H9 (cell line): ENCODE results near the gene PLXNA2. TPM values are rescaled to one million over a fixed set of nuclear protein-coding genes. Genes with fewer than 3 reads are reported as not detected.

Experiments used
- DNase-seq: peaks from one replicate; pipeline ENCODE4 v3.0.0-alpha.2; 2017
- H2AFZ ChIP-seq: one replicate; pipeline ENCODE4 v1.6.1; 2013; ENCODE audit warnings: mild to moderate bottlenecking, low read length, control low read depth, moderate library complexity
- H2AK5ac ChIP-seq: 2 replicates; pipeline ENCODE4 v1.6.1; 2013; ENCODE audit warnings: low read length, control low read depth, mixed read lengths; ENCODE audit not compliant: insufficient read length
- H2BK120ac ChIP-seq: one replicate; pipeline ENCODE4 v1.6.1; 2013; ENCODE audit warnings: low read depth, mild to moderate bottlenecking, low read length, control low read depth, inconsistent platforms; ENCODE audit not compliant: poor library complexity, severe bottlenecking
- H2BK12ac ChIP-seq: 2 replicates; pipeline ENCODE4 v1.6.1; 2013; ENCODE audit warnings: low read length, control low read depth, mixed read lengths, low read depth; ENCODE audit not compliant: insufficient read length
- H2BK15ac ChIP-seq: 2 replicates; pipeline ENCODE4 v1.6.1; 2013; ENCODE audit warnings: low read depth, low read length, control low read depth
- H2BK20ac ChIP-seq: one replicate; pipeline ENCODE4 v1.6.1; 2013; ENCODE audit warnings: low read depth, mild to moderate bottlenecking, low read length, control low read depth, inconsistent platforms; ENCODE audit not compliant: poor library complexity, severe bottlenecking
- H2BK5ac ChIP-seq: 2 replicates; pipeline ENCODE4 v1.6.1; 2013; ENCODE audit warnings: low read length, control low read depth, mixed read lengths; ENCODE audit not compliant: insufficient read length
- H3K14ac ChIP-seq: 2 replicates; pipeline ENCODE4 v1.6.1; 2013; ENCODE audit warnings: low read length, control low read depth; ENCODE audit not compliant: insufficient read depth
- H3K18ac ChIP-seq: 2 replicates; pipeline ENCODE4 v1.6.1; 2013; ENCODE audit warnings: low read depth, mild to moderate bottlenecking, mixed read lengths, low read length, control low read depth; ENCODE audit not compliant: insufficient read length
- H3K23ac ChIP-seq: 2 replicates; pipeline ENCODE4 v1.6.1; 2013; ENCODE audit warnings: low read length, control low read depth, mixed read lengths, low read depth; ENCODE audit not compliant: insufficient read length
- H3K23me2 ChIP-seq: 2 replicates; pipeline ENCODE4 v1.6.1; 2013; ENCODE audit warnings: low read depth, mild to moderate bottlenecking, mixed read lengths, low read length, control low read depth; ENCODE audit not compliant: insufficient read length, poor library complexity, severe bottlenecking
- H3K27ac ChIP-seq: 2 replicates; pipeline ENCODE4 v1.5.1; 2013; ENCODE audit warnings: low read length, control low read depth, mixed read lengths, low read depth; ENCODE audit not compliant: insufficient read length
- H3K27me3 ChIP-seq: 2 replicates; pipeline ENCODE4 v1.6.1; 2013; ENCODE audit warnings: low read length, control low read depth, inconsistent platforms; ENCODE audit not compliant: insufficient read depth
- H3K4ac ChIP-seq: 2 replicates; pipeline ENCODE4 v1.6.1; 2013; ENCODE audit warnings: low read depth, mild to moderate bottlenecking, control low read depth, inconsistent platforms, low read length, moderate library complexity
- H3K4me1 ChIP-seq: 2 replicates; pipeline ENCODE4 v1.6.1; 2013; ENCODE audit warnings: low read length, control low read depth, inconsistent platforms; ENCODE audit not compliant: insufficient read depth
- H3K4me2 ChIP-seq: 2 replicates; pipeline ENCODE4 v1.6.1; 2013; ENCODE audit warnings: low read length, control low read depth, mixed read lengths; ENCODE audit not compliant: insufficient read length, insufficient read depth
- H3K56ac ChIP-seq: 2 replicates; pipeline ENCODE4 v1.6.1; 2013; ENCODE audit warnings: low read depth, mild to moderate bottlenecking, mixed read lengths, low read length, control low read depth; ENCODE audit not compliant: insufficient read length
- H3K79me1 ChIP-seq: 2 replicates; pipeline ENCODE4 v1.6.1; 2013; ENCODE audit warnings: low read depth, mild to moderate bottlenecking, moderate library complexity, low read length, control low read depth, inconsistent platforms; ENCODE audit not compliant: insufficient read depth, poor library complexity, severe bottlenecking
- H3K79me2 ChIP-seq: 2 replicates; pipeline ENCODE4 v1.6.1; 2013; ENCODE audit warnings: low read length, control low read depth, inconsistent platforms; ENCODE audit not compliant: insufficient read depth
- H3K9ac ChIP-seq: 2 replicates; pipeline ENCODE4 v1.6.1; 2013; ENCODE audit warnings: low read length, control low read depth, mixed read lengths; ENCODE audit not compliant: insufficient read length; ENCODE audit errors: extremely low read depth
- H3K9me3 ChIP-seq: one replicate; pipeline ENCODE4 v1.6.1; 2013; ENCODE audit warnings: low read depth, low read length, inconsistent platforms; ENCODE audit not compliant: control insufficient read depth
- H3T11ph ChIP-seq: one replicate; pipeline ENCODE4 v1.6.1; 2013; ENCODE audit warnings: mild to moderate bottlenecking, low read length, control low read depth, inconsistent platforms
- H4K20me1 ChIP-seq: one replicate; pipeline ENCODE4 v1.6.1; 2013; ENCODE audit not compliant: control insufficient read depth, insufficient read length, insufficient read depth
- H4K5ac ChIP-seq: 2 replicates; pipeline ENCODE4 v1.6.1; 2013; ENCODE audit warnings: low read depth, mild to moderate bottlenecking, mixed read lengths, low read length, control low read depth; ENCODE audit not compliant: insufficient read length
- H4K8ac ChIP-seq: replicated peaks from 2 replicates; pipeline ENCODE4 v1.6.1; 2013; ENCODE audit warnings: low read length, control low read depth, mixed read lengths, low read depth; ENCODE audit not compliant: insufficient read length
- H4K91ac ChIP-seq: 2 replicates; pipeline ENCODE4 v1.6.1; 2013; ENCODE audit warnings: low read depth, mild to moderate bottlenecking, moderate library complexity, mixed read lengths, low read length, control low read depth; ENCODE audit not compliant: insufficient read length
- H3K27ac Mint-ChIP-seq, 3 experiments: 2 replicates in 2 of 3; 3 replicates in 1 of 3; pipeline ENCODE4 v1.8.0; 2020 to 2021; ENCODE audit warnings: mixed read lengths in 3 of 3, mild to moderate bottlenecking in 1 of 3, moderate library complexity in 1 of 3
- H3K27me3 Mint-ChIP-seq: 2 replicates; pipeline ENCODE4 v1.8.0; 2021; ENCODE audit warnings: low read depth, mild to moderate bottlenecking, moderate library complexity, mixed read lengths
- H3K36me3 Mint-ChIP-seq, 3 experiments: 2 replicates in 2 of 3; 3 replicates in 1 of 3; pipeline ENCODE4 v1.8.0; 2020 to 2021; ENCODE audit warnings: low read depth in 3 of 3, mixed read lengths in 3 of 3; ENCODE audit not compliant: insufficient read depth in 1 of 3
- H3K4me1 Mint-ChIP-seq, 2 experiments: 2 replicates each; pipeline ENCODE4 v1.8.0; 2020; ENCODE audit warnings: mixed read lengths in 2 of 2
- H3K4me3 Mint-ChIP-seq, 2 experiments: 2 replicates in 1 of 2; 3 replicates in 1 of 2; pipeline ENCODE4 v1.8.0; 2020 to 2021; ENCODE audit warnings: mild to moderate bottlenecking in 2 of 2, mixed read lengths in 2 of 2, moderate library complexity in 1 of 2
- H3K9me3 Mint-ChIP-seq, 2 experiments: 2 replicates in 1 of 2; 3 replicates in 1 of 2; pipeline ENCODE4 v1.8.0; 2020; ENCODE audit warnings: mild to moderate bottlenecking in 2 of 2, mixed read lengths in 2 of 2, moderate library complexity in 1 of 2
- WGBS: extraction: QIAGEN DNeasy Blood & Tissue Kit; methylation state at CpG from one replicate; pipeline ENCODE4 v1.1.7; 2013; ENCODE audit warnings: missing lambda C conversion rate, low lambda C conversion rate, mixed read lengths; ENCODE audit not compliant: insufficient read length; ENCODE audit errors: extremely low coverage; 5-methylcytosine and 5-hydroxymethylcytosine counted together
- total RNA-seq: library from RNA; stranded (reverse); gene quantifications from 2 replicates; pipeline ENCODE4 v1.2.1, GENCODE V29; 2021
- TF ChIP-seq, protein P1 (sequence below): fragments of 200-600 bp; sonication (generic); conservative IDR thresholded peaks from 3 replicates; pipeline ENCODE4 v1.8.0; 2021; ENCODE audit warnings: antibody characterized with exemption, mild to moderate bottlenecking

Gene PLXNA2
- total RNA-seq, 1 experiment from 2014 or later = 0.57 TPM

DNA sequence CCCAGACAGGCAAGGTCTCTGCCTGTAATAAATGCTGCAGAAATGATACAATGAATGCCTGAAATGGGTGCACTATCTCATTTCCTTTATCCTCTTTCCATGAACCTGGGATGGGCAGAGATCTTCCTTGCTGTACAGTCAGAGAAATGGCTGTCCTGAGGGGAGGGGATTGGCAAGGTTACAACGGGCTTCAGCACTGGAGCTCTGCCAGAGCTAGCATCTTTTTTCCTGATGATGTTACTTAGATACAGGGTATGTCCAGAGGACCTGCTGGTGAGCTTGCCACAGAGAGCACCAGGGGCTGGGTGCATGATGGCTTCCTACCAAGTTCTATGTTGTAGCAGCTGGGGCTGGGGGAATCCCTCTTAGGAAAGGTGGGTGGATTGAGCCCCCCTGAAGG is 115.1 kb downstream of the PLXNA2 start:
- H3K4me3 Mint-ChIP-seq = no peak overlapping the region
- H3K79me1 ChIP-seq = no peaks in the 10 kb centered on the region
- no peaks in the 10 kb centered on the region for H3K9me3 ChIP-seq
- no peak overlapping the region for H2BK120ac ChIP-seq
- no peak overlapping the region for H2AK5ac ChIP-seq
- H3K79me2 ChIP-seq = no peaks in the 10 kb centered on the region
- no peak overlapping the region for H2BK5ac ChIP-seq
- peaks cover 2% of the 10 kb centered on the region for H4K20me1 ChIP-seq
- no peak overlapping the region for H2AFZ ChIP-seq
- H4K91ac ChIP-seq = no peak overlapping the region
- H3K27me3 ChIP-seq = no peaks in the 10 kb centered on the region; the same call in 1 of the 2 replicates
- H3T11ph ChIP-seq = no peak overlapping the region
- H3K23ac ChIP-seq = no peak overlapping the region
- TF ChIP-seq, protein P1, sequence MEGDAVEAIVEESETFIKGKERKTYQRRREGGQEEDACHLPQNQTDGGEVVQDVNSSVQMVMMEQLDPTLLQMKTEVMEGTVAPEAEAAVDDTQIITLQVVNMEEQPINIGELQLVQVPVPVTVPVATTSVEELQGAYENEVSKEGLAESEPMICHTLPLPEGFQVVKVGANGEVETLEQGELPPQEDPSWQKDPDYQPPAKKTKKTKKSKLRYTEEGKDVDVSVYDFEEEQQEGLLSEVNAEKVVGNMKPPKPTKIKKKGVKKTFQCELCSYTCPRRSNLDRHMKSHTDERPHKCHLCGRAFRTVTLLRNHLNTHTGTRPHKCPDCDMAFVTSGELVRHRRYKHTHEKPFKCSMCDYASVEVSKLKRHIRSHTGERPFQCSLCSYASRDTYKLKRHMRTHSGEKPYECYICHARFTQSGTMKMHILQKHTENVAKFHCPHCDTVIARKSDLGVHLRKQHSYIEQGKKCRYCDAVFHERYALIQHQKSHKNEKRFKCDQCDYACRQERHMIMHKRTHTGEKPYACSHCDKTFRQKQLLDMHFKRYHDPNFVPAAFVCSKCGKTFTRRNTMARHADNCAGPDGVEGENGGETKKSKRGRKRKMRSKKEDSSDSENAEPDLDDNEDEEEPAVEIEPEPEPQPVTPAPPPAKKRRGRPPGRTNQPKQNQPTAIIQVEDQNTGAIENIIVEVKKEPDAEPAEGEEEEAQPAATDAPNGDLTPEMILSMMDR = no peak
- H3K56ac ChIP-seq = no peak overlapping the region
- DNase-seq = no peak
- no peaks in the 10 kb centered on the region; a peak in 1 of 7 replicates for H3K36me3 Mint-ChIP-seq
- H2BK15ac ChIP-seq = no peak overlapping the region
- H3K4ac ChIP-seq = no peak overlapping the region
- no peaks in the 10 kb centered on the region for H3K23me2 ChIP-seq
- peaks cover 2% of the 10 kb centered on the region for H3K4me1 ChIP-seq
- H2BK20ac ChIP-seq = no peak overlapping the region
- no CpG with 5 or more reads among the region's 1 CpG for WGBS
- H3K9ac ChIP-seq = no peak overlapping the region
- no peak overlapping the region for H4K5ac ChIP-seq
- H3K4me1 Mint-ChIP-seq = peaks cover 33 to 40% of the 10 kb centered on the region in 2 experiments
- no peak overlapping the region for H3K14ac ChIP-seq
- H3K27me3 Mint-ChIP-seq = peaks cover 29% of the 10 kb centered on the region
- H3K4me2 ChIP-seq = no peak overlapping the region
- H3K18ac ChIP-seq = no peak overlapping the region
- no peak overlapping the region for H4K8ac ChIP-seq
- no peaks in the 10 kb centered on the region for H3K9me3 Mint-ChIP-seq
- no peak overlapping the region for H3K27ac Mint-ChIP-seq
- no peak overlapping the region for H2BK12ac ChIP-seq
- no peak overlapping the region for H3K27ac ChIP-seq
